HEK293 (cell line): ENCODE results near the gene CD109.

Experiments
- EGR2 ChIP-seq: fragments of 450-650 bp; formaldehyde crosslinking; IDR thresholded peaks from 2 replicates; pipeline ENCODE4 v1.5.1; 2016; ENCODE audit warnings: low read depth, missing biosample characterization, missing genetic modification characterization
- GFI1B ChIP-seq: fragments of 450-650 bp; formaldehyde crosslinking; IDR thresholded peaks from 2 replicates; pipeline ENCODE4 v1.5.1; 2016; ENCODE audit warnings: missing biosample characterization, missing genetic modification characterization
- KLF10 ChIP-seq: fragments of 450-650 bp; IDR thresholded peaks from 2 replicates; pipeline ENCODE4 v1.5.1; 2018; ENCODE audit warnings: missing biosample characterization, mild to moderate bottlenecking, missing genetic modification characterization
- KLF7 ChIP-seq: fragments of 450-650 bp; formaldehyde crosslinking; IDR thresholded peaks from 2 replicates; pipeline ENCODE4 v1.5.1; 2016; ENCODE audit warnings: missing biosample characterization, missing genetic modification characterization, borderline replicate concordance
- KLF8 ChIP-seq: fragments of 450-650 bp; formaldehyde crosslinking; IDR thresholded peaks from 2 replicates; pipeline ENCODE4 v1.5.1; 2016; ENCODE audit warnings: missing biosample characterization, missing genetic modification characterization
- PRDM6 ChIP-seq: fragments of 450-650 bp; formaldehyde crosslinking; IDR thresholded peaks from 2 replicates; pipeline ENCODE4 v1.5.1; 2017; ENCODE audit warnings: missing biosample characterization, missing genetic modification characterization
- SALL2 ChIP-seq: fragments of 450-650 bp; formaldehyde crosslinking; IDR thresholded peaks from 2 replicates; pipeline ENCODE4 v1.5.0; 2017; ENCODE audit warnings: missing biosample characterization, mild to moderate bottlenecking, missing genetic modification characterization, borderline replicate concordance
- YY2 ChIP-seq: fragments of 450-650 bp; formaldehyde crosslinking; IDR thresholded peaks from 2 replicates; pipeline ENCODE4 v1.5.1; 2016; ENCODE audit warnings: missing biosample characterization, missing genetic modification characterization
- ZBTB20 ChIP-seq: fragments of 450-650 bp; formaldehyde crosslinking; IDR thresholded peaks from 2 replicates; pipeline ENCODE4 v1.5.1; 2016; ENCODE audit warnings: missing biosample characterization, missing genetic modification characterization
- ZEB2 ChIP-seq: fragments of 450-650 bp; formaldehyde crosslinking; IDR thresholded peaks from 2 replicates; pipeline ENCODE4 v1.5.1; 2016; ENCODE audit warnings: missing biosample characterization, missing genetic modification characterization
- ZNF138 ChIP-seq: fragments of 450-650 bp; formaldehyde crosslinking; IDR thresholded peaks from 2 replicates; pipeline ENCODE4 v1.5.1; 2016; ENCODE audit warnings: missing biosample characterization, missing genetic modification characterization, borderline replicate concordance
- ZNF175 ChIP-seq: fragments of 450-650 bp; formaldehyde crosslinking; IDR thresholded peaks from 2 replicates; pipeline ENCODE4 v1.5.1; 2016; ENCODE audit warnings: missing biosample characterization, missing genetic modification characterization
- ZNF211 ChIP-seq: fragments of 450-650 bp; formaldehyde crosslinking; IDR thresholded peaks from 2 replicates; pipeline ENCODE4 v1.5.1; 2016; ENCODE audit warnings: low read depth, missing biosample characterization, missing genetic modification characterization
- ZNF223 ChIP-seq: fragments of 450-650 bp; formaldehyde crosslinking; IDR thresholded peaks from 2 replicates; pipeline ENCODE4 v1.5.1; 2016; ENCODE audit warnings: missing biosample characterization, missing genetic modification characterization
- ZNF248 ChIP-seq: fragments of 450-650 bp; formaldehyde crosslinking; IDR thresholded peaks from 2 replicates; pipeline ENCODE4 v1.5.1; 2017; ENCODE audit warnings: missing biosample characterization, missing genetic modification characterization
- ZNF26 ChIP-seq: fragments of 450-650 bp; formaldehyde crosslinking; IDR thresholded peaks from 2 replicates; pipeline ENCODE4 v1.5.1; 2016; ENCODE audit warnings: missing biosample characterization, missing genetic modification characterization
- ZNF302 ChIP-seq: fragments of 450-650 bp; formaldehyde crosslinking; IDR thresholded peaks from 2 replicates; pipeline ENCODE4 v1.5.1; 2016; ENCODE audit warnings: missing biosample characterization, missing genetic modification characterization, low read depth
- ZNF311 ChIP-seq: fragments of 450-650 bp; formaldehyde crosslinking; IDR thresholded peaks from 2 replicates; pipeline ENCODE4 v1.5.1; 2017; ENCODE audit warnings: missing biosample characterization, missing genetic modification characterization, borderline replicate concordance
- ZNF473 ChIP-seq: fragments of 450-650 bp; formaldehyde crosslinking; IDR thresholded peaks from 2 replicates; pipeline ENCODE4 v1.5.1; 2017; ENCODE audit warnings: missing biosample characterization, missing genetic modification characterization
- ZNF530 ChIP-seq: fragments of 450-650 bp; formaldehyde crosslinking; IDR thresholded peaks from 2 replicates; pipeline ENCODE4 v1.5.1; 2016; ENCODE audit warnings: low read depth, missing biosample characterization, missing genetic modification characterization
- ZNF558 ChIP-seq: fragments of 450-650 bp; formaldehyde crosslinking; IDR thresholded peaks from 2 replicates; pipeline ENCODE4 v1.5.1; 2016; ENCODE audit warnings: missing biosample characterization, missing genetic modification characterization
- ZNF580 ChIP-seq: fragments of 450-650 bp; formaldehyde crosslinking; IDR thresholded peaks from 2 replicates; pipeline ENCODE4 v1.5.1; 2016; ENCODE audit warnings: missing biosample characterization, missing genetic modification characterization
- ZNF624 ChIP-seq: fragments of 450-650 bp; formaldehyde crosslinking; IDR thresholded peaks from 2 replicates; pipeline ENCODE4 v1.5.1; 2017; ENCODE audit warnings: missing biosample characterization, missing genetic modification characterization
- ZNF654 ChIP-seq: fragments of 450-650 bp; formaldehyde crosslinking; IDR thresholded peaks from 2 replicates; pipeline ENCODE4 v1.5.1; 2016; ENCODE audit warnings: low read depth, missing biosample characterization, missing genetic modification characterization
- ZNF768 ChIP-seq: fragments of 450-650 bp; formaldehyde crosslinking; IDR thresholded peaks from 2 replicates; pipeline ENCODE4 v1.5.1; 2018; ENCODE audit warnings: missing biosample characterization, mild to moderate bottlenecking, missing genetic modification characterization
- ZSCAN23 ChIP-seq: fragments of 450-650 bp; formaldehyde crosslinking; IDR thresholded peaks from 2 replicates; pipeline ENCODE4 v1.5.1; 2016; ENCODE audit warnings: missing biosample characterization, missing genetic modification characterization
- TF ChIP-seq, protein P1 (sequence below): fragments of 450-650 bp; formaldehyde crosslinking; IDR thresholded peaks from 2 replicates; pipeline ENCODE4 v1.5.1; 2016; ENCODE audit warnings: missing biosample characterization, missing genetic modification characterization, low read depth
- TF ChIP-seq, protein P2 (sequence below): fragments of 450-650 bp; formaldehyde crosslinking; IDR thresholded peaks from 2 replicates; pipeline ENCODE4 v1.5.1; 2016; ENCODE audit warnings: missing biosample characterization, missing genetic modification characterization
- TF ChIP-seq, protein P3 (sequence below): sonication (generic); formaldehyde crosslinking; IDR thresholded peaks from 2 replicates; pipeline ENCODE4 v1.8.1; 2022; ENCODE audit warnings: mild to moderate bottlenecking, moderate library complexity, missing genetic modification reagents
- TF ChIP-seq, protein P4 (sequence below): fragments of 450-650 bp; formaldehyde crosslinking; IDR thresholded peaks from 2 replicates; pipeline ENCODE4 v1.5.1; 2016; ENCODE audit warnings: missing biosample characterization, missing genetic modification characterization

The CD109 gene

GRCh38 chr6:73653571-73654424, 42.2 kb upstream of the CD109 start, which contains the start of gene SLC17A5 (continued):
- TF ChIP-seq, protein P1, sequence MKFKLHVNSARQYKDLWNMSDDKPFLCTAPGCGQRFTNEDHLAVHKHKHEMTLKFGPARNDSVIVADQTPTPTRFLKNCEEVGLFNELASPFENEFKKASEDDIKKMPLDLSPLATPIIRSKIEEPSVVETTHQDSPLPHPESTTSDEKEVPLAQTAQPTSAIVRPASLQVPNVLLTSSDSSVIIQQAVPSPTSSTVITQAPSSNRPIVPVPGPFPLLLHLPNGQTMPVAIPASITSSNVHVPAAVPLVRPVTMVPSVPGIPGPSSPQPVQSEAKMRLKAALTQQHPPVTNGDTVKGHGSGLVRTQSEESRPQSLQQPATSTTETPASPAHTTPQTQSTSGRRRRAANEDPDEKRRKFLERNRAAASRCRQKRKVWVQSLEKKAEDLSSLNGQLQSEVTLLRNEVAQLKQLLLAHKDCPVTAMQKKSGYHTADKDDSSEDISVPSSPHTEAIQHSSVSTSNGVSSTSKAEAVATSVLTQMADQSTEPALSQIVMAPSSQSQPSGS (tag by site-specific recombination) = no peak
- 0 out of 2 replicates have a peak, but pooled peaks have one; percentile 16 for TF ChIP-seq ZNF580 (tag by site-specific recombination)
- TF ChIP-seq GFI1B (tag by site-specific recombination) = no peak
- TF ChIP-seq YY2 = peak; percentile 85
- no peak for TF ChIP-seq PRDM6 (tag by site-specific recombination)
- TF ChIP-seq ZNF473 (tag by site-specific recombination) = no peak
- TF ChIP-seq SALL2 (tag by site-specific recombination) = no peak
- TF ChIP-seq ZNF654 (tag by site-specific recombination) = no peak
- TF ChIP-seq ZNF138 (tag by site-specific recombination) = no peak
- no peak for TF ChIP-seq ZSCAN23 (tag by site-specific recombination)
- TF ChIP-seq ZNF26 = no peak
- 0 out of 2 replicates have a peak, but pooled peaks have one; percentile 52 for TF ChIP-seq KLF8 (tag by site-specific recombination)
- peak; percentile 99 for TF ChIP-seq ZNF223 (tag by site-specific recombination)
- peak; percentile 61; the same call in 1 of the 2 replicates for TF ChIP-seq KLF10 (tag by site-specific recombination)
- TF ChIP-seq, protein P2, sequence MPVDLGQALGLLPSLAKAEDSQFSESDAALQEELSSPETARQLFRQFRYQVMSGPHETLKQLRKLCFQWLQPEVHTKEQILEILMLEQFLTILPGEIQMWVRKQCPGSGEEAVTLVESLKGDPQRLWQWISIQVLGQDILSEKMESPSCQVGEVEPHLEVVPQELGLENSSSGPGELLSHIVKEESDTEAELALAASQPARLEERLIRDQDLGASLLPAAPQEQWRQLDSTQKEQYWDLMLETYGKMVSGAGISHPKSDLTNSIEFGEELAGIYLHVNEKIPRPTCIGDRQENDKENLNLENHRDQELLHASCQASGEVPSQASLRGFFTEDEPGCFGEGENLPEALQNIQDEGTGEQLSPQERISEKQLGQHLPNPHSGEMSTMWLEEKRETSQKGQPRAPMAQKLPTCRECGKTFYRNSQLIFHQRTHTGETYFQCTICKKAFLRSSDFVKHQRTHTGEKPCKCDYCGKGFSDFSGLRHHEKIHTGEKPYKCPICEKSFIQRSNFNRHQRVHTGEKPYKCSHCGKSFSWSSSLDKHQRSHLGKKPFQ (tag by site-specific recombination) = peak; percentile 30; the same call in 1 of the 2 replicates
- TF ChIP-seq ZNF302 (tag by site-specific recombination) = no peak
- no peak for TF ChIP-seq KLF7 (tag by site-specific recombination)
- TF ChIP-seq ZNF558 = no peak; the same call in 1 of the 2 replicates
- TF ChIP-seq ZNF175 (tag by site-specific recombination) = no peak
- no peak for TF ChIP-seq ZNF530 (tag by site-specific recombination)
- peak; percentile 97 for TF ChIP-seq ZBTB20
- TF ChIP-seq ZEB2 (tag by site-specific recombination) = peak; percentile 91
- no peak for TF ChIP-seq ZNF311 (tag by site-specific recombination)
- TF ChIP-seq ZNF624 (tag by site-specific recombination) = no peak
- no peak for TF ChIP-seq ZNF248
- no peak for TF ChIP-seq ZNF211 (tag by site-specific recombination)
- TF ChIP-seq EGR2 (tag by site-specific recombination) = peak; percentile 43
- TF ChIP-seq, protein P3, sequence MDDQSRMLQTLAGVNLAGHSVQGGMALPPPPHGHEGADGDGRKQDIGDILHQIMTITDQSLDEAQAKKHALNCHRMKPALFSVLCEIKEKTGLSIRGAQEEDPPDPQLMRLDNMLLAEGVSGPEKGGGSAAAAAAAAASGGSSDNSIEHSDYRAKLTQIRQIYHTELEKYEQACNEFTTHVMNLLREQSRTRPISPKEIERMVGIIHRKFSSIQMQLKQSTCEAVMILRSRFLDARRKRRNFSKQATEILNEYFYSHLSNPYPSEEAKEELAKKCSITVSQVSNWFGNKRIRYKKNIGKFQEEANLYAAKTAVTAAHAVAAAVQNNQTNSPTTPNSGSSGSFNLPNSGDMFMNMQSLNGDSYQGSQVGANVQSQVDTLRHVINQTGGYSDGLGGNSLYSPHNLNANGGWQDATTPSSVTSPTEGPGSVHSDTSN (CRISPR knock-in tag) = no peak
- TF ChIP-seq, protein P4, sequence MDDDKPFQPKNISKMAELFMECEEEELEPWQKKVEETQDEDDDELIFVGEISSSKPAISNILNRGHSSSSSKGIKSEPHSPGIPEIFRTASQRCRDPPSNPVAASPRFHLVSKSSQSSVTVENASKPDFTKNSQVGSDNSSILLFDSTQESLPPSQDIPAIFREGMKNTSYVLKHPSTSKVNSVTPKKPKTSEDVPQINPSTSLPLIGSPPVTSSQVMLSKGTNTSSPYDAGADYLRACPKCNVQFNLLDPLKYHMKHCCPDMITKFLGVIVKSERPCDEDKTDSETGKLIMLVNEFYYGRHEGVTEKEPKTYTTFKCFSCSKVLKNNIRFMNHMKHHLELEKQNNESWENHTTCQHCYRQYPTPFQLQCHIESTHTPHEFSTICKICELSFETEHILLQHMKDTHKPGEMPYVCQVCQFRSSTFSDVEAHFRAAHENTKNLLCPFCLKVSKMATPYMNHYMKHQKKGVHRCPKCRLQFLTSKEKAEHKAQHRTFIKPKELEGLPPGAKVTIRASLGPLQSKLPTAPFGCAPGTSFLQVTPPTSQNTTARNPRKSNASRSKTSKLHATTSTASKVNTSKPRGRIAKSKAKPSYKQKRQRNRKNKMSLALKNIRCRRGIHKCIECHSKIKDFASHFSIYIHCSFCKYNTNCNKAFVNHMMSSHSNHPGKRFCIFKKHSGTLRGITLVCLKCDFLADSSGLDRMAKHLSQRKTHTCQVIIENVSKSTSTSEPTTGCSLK (tag by site-specific recombination) = no peak
- TF ChIP-seq ZNF768 (tag by site-specific recombination) = no peak
